DMS79 (cell line): ENCODE data around the gene IER5L.

Experiments
- DNase-seq: peaks from one replicate; lab custom pipeline; 2025; lab: John Stamatoyannopoulos, UW

The IER5L gene

GRCh38 chr9:129160712-129161533 is 17.1 kb downstream of the IER5L start:
- DNase-seq, result no peak

DNA sequence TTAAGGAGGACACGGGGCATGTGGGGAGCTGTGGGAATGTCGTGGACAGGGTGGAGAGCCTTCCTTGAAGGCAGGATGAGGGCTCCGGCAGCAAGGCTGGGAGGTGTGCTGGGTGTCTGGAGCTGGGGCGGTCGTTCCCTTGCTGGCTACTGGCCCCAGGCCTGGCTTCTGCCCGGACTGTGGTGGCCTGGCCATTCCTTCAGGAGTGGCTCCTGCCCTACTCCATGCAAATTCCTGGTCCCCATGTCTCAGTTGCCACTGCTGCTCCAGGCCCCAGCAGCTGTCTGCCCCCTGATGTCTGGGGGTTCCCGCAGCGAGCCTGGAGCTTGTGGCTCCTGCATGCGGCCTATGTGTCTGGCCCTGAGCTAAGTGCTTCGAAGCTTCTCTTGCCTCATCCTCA is 21.9 kb downstream of the IER5L start:
- DNase-seq, result no peak

GRCh38 chr9:129154866-129155477 is 23.1 kb downstream of the IER5L start:
- no peak for DNase-seq

GRCh38 chr9:129151469-129151868 is 26.6 kb downstream of the IER5L start:
- DNase-seq, result no peak

GRCh38 chr9:129150672-129151211 is 27.3 kb downstream of the IER5L start:
- DNase-seq, result no peak

GRCh38 chr9:129150122-129150521 is 27.9 kb downstream of the IER5L start:
- no peak for DNase-seq

- no peak for DNase-seq
These were observed 28.6 kb downstream of the IER5L start for GRCh38 chr9:129149442-129149841.

DNA sequence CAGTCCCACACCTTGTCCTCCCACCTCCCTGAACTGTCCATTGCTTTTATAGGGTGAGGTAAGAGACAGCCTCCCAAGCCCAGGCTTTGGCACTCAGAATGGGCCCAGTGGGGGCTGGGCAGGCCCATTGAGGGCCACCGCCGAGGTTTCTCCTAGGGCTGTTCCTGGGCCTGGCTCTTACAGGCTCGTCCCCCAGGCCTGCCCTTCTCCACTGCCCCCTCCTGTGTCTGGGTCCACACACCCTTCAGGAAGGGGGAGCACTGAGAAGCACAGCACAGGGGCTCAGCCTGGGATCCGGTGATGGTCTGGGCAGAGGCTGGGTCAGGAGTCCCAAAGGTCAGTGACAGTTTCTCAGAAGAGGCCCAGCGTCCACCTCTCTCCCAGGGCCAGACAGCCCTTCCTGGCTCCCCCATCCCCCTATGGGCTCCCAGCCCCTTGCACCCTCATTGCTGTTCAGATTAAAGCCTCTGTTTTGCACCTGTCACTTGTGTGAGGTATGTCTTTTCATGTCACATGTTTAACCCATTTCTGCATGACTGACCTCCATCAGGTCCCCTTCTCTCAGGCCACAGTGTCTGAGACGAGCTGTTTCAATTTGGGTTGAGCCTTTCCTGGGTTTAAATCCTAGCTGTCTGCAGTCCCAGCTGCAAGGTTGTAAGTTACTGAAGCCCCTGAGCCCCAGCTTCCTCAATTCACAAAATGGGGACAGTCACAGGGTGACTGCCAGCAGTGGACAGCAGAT is 29.4 kb downstream of the IER5L start:
- no peak for DNase-seq

- no peak for DNase-seq
These were observed 31.6 kb downstream of the IER5L start for GRCh38 chr9:129146441-129146941.

DNA sequence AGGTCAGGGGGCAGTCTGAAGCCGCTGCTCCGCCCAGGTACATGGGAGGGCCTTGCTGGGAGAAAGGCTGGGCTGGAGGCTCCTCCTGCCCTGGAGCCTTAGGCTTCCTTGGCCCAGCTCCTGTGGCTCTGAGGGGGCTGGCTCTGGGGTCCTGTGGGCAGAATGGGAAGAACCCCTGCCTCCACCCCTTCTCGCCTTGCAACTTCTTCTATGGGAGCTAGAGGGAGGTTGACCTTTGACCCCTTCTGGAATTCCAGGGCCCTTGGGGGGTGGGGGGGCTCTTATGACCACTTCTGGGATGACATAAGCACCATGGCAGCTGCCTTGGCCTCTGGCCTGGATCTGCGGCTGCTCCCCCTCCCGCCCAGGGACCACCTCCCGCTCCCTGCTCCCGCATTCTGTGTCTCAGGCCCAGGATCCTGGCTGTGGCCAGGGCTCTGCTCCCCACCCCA is 32.2 kb downstream of the IER5L start:
- DNase-seq, result no peak

DNA sequence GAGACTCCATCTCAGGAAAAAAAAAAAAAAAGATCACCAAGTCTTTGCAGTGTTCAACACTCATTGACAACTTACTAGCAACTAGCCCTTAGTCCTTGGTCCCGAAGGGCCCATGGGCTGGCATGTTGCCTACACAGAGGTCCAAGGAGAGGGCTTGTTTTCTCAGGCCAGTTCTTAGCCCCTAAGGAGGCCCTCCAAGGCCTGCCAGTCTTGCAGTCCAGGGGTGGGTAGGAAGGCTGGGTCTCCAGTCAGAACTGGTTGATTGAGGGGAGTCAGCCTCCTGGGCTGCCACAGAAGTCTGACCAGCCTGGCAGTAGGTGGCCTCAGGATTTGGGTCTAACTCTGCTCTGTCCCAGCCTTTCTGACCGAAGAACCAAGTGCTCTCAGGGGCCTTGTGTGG is 32.7 kb downstream of the IER5L start:
- DNase-seq, result no peak

- DNase-seq, result peak; percentile 3
These were observed 34.8 kb downstream of the IER5L start for GRCh38 chr9:129143031-129143927.

GRCh38 chr9:129142138-129142935 is 35.7 kb downstream of the IER5L start:
- no peak for DNase-seq

GRCh38 chr9:129141066-129142041 is 36.7 kb downstream of the IER5L start:
- DNase-seq, result peak; percentile 38

- DNase-seq, result peak; percentile 57
These were observed 37.5 kb downstream of the IER5L start for GRCh38 chr9:129140397-129141065.

DNA sequence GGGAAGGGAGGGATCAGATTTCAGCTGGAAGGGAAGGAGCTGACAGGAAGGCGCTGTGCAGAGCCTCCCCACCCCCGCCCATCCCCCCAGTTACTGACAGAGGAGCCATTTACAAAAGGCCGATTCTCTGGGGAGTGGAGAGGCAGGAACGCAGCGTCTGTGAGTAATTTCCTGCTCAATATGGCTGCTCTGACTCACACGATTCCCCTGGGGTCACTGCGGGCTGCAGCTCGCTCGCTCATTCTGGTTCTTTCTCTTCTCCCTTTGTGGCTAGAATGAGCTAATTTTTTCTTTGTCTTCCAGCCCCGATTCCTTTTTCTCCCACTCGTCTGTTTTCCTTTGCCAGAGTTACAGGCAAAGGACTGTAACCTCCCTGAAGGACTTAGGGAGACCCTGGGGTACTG is 38.1 kb downstream of the IER5L start:
- DNase-seq, result peak; percentile 92

DNA sequence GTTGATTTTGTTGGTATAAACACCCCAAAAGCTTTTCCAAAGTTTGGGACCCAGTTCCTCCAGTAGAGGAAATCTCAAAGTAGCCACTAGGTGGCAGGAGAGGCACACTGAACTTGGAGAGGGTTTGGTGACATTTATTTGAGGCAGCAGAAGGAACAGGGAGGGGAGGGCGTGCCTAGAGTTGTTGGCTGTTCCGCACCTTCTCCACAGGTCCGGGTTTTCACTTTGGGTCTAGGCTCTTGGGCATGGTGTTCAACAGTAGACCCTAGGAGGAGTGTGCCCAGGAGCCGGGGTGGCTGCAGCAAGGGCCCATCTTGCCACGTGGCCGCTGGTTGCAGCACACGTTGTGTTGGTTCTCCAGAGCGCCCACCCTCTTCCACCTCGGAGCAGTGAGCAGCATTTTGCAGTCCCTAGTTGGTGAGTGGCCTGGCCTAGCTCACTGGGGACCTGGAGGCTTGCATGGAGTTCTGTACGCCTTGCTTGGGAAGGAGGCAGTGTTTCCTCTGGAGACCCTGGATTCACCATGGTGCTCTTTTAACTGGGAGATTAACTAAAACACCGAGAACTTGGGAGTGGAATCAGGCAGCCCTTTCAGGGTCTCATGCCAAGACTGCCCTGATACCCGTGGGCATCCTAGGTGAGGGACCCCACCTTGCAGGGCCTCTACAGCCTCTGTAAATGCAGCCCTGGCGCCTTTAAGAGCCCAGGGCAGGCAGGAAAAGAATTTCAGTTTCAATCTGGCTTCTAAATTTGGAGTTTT is 38.6 kb downstream of the IER5L start:
- DNase-seq, result peak; percentile 83
